Measurements from ENCODE around the gene CAPN15. TPM values are rescaled to one million over a fixed set of nuclear protein-coding genes. Genes with fewer than 3 reads are reported as not detected.

CAPN15 gene
- total and polyA plus RNA-seq, 9 of the 15 experiments (the other 6 are each of a cell fraction or from before 2014, with no cell fraction given) = 0.62 to 111 (median 14.2) TPM

GRCh38 chr16:513950-514349, 13.6 kb upstream of the CAPN15 start:
- no peaks in the 10 kb centered on the region for H3K27me3 ChIP-seq (ENCODE audit: control insufficient read depth in 2 of 2, insufficient read depth in 2 of 2, low read length in 2 of 2)
- no peak for FAIRE-seq
- POLR2A ChIA-PET = interaction anchor here (1.0 kb wide), 1 partner anchor 12 kb away, joined by 3 read pairs; no protein-coding TSS in a partner anchor
- CTCF ChIA-PET (ENCODE audit: low intra/inter-chr PET ratio) = no interaction called here
- intact Hi-C loops (cut with micrococcal nuclease) (no loop called here), in situ Hi-C loops (cut with MboI) (no loop called here)
- no peak overlapping the region for H3K9ac ChIP-seq (ENCODE audit: insufficient read depth in 1 of 2, low read depth in 2 of 2, low read length in 2 of 2)
- no peaks in the 10 kb centered on the region for H3K79me2 ChIP-seq (ENCODE audit: control insufficient read depth, insufficient read depth, low read length)
- no peak overlapping the region for H3K4me3 ChIP-seq
- WGBS (ENCODE audit: insufficient coverage, low coverage, missing lambda C conversion rate) = 67% methylated on average over 9 of the region's 10 CpGs
- H2AFZ ChIP-seq (ENCODE audit: low read depth, low read length) = no peak overlapping the region
- H3K36me3 ChIP-seq (ENCODE audit: control insufficient read depth, insufficient read depth, low read length) = peaks cover 6% of the 10 kb centered on the region; the same call in 1 of the 3 replicates
- H3K4me2 ChIP-seq (ENCODE audit: insufficient read depth, low read length) = no peak overlapping the region
- no peak for DNase-seq (ENCODE audit: extremely low read depth in 1 of 4, low spot score in 3 of 4)
- no TSS peak for BruUV-seq (replicated peaks)
- no peak for ATAC-seq
- TF ChIP-seq CHD1 (IDR thresholded peaks at IDR 0.05; ENCODE audit: low read length) (no peak), BMI1 (IDR thresholded peaks at IDR 0.05; ENCODE audit: low read length) (no peak), E2F3 (CRISPR knock-in tag; IDR thresholded peaks at IDR 0.05) (no peak), RB1 (IDR thresholded peaks at IDR 0.05; ENCODE audit: low read depth) (no peak), TCF15 (CRISPR knock-in tag; IDR thresholded peaks at IDR 0.05) (no peak)
- TF ChIP-seq, protein P1, sequence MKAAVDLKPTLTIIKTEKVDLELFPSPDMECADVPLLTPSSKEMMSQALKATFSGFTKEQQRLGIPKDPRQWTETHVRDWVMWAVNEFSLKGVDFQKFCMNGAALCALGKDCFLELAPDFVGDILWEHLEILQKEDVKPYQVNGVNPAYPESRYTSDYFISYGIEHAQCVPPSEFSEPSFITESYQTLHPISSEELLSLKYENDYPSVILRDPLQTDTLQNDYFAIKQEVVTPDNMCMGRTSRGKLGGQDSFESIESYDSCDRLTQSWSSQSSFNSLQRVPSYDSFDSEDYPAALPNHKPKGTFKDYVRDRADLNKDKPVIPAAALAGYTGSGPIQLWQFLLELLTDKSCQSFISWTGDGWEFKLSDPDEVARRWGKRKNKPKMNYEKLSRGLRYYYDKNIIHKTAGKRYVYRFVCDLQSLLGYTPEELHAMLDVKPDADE (conservative IDR thresholded peaks at IDR 0.05; ENCODE audit: control insufficient read depth, low read depth, low read length) = no peak
- H3K9me1 ChIP-seq (ENCODE audit: control insufficient read depth, insufficient read depth, low read length) = no peaks in the 10 kb centered on the region
- H3K27ac ChIP-seq (ENCODE audit: extremely low read depth, low read depth, low read length) = no peak overlapping the region
- peaks cover 2 to 34% of the 10 kb centered on the region in 2 experiments; a peak in 3 of 5 replicates for H3K4me1 ChIP-seq (replicated peaks in 1 of 2; ENCODE audit: control insufficient read depth in 2 of 2, insufficient read depth in 2 of 2, low read length in 2 of 2)
- no peaks in the 10 kb centered on the region for H3K9me3 ChIP-seq (replicated peaks; ENCODE audit: control insufficient read depth, insufficient read depth, low read depth, low read length)
- no peaks in the 10 kb centered on the region for H4K20me1 ChIP-seq (replicated peaks; ENCODE audit: control insufficient read depth, insufficient read depth, low read length)

Measured in K562 (cell line).